HepG2 (cell line): ENCODE results near the gene DNAJB8. TPM values are rescaled to one million over a fixed set of nuclear protein-coding genes. Genes with fewer than 3 reads are reported as not detected.

Source experiments
- ATAC-seq: fragments of 200-7000 bp; cut with Tn5 transposase; 3 replicates; pipeline ENCODE4 v1.9.1; 2020; ENCODE audit warnings: mild to moderate bottlenecking, moderate library complexity
- BruUV-seq: library from RNA; stranded (reverse); fragments of 400-500 nt; replicated peaks from 2 replicates; lab custom pipeline; 2021; lab: Mats Ljungman, UMichigan
- CTCF ChIA-PET: fragments of 300-600 bp; formaldehyde crosslinking; extraction: SDS; loops from one replicate; lab custom pipeline; 2021; ENCODE audit warnings: low total read pairs, inconsistent platforms, low intra/inter-chr PET ratio; lab: Yijun Ruan, JAX
- POLR2A ChIA-PET: fragments of 350-600 bp; sonication (Branson Sonifier 250); formaldehyde crosslinking; loops from one replicate; lab custom pipeline; 2020; ENCODE audit warnings: antibody characterized with exemption, inconsistent platforms; lab: Yijun Ruan, JAX
- DNase-seq: peaks from one replicate; pipeline ENCODE4 v3.0.0-alpha.2; 2015; ENCODE audit warnings: low spot score
- FAIRE-seq: peaks from 3 replicates; lab custom pipeline; 2011; peaks lifted over from hg19 to GRCh38; lab: Jason Lieb, UNC
- H2AFZ ChIP-seq: one replicate; pipeline ENCODE4 v1.6.1; 2011; ENCODE audit warnings: low read length, inconsistent platforms
- H3K27ac ChIP-seq: fragments of 300-600 bp; 3 replicates; pipeline ENCODE4 v1.8.0; 2011; ENCODE audit warnings: mixed run types, mild to moderate bottlenecking, mixed read lengths, low read length, inconsistent platforms; ENCODE audit not compliant: insufficient read depth; ENCODE audit errors: extremely low read length
- H3K27me3 ChIP-seq, 2 experiments: fragments of 200-600 bp in 1 of 2; 2 replicates in 1 of 2; 3 replicates in 1 of 2; pipeline versions ENCODE4 v1.6.0 to v1.8.0; 2011; ENCODE audit warnings: low read length in 2 of 2, mild to moderate bottlenecking in 2 of 2, moderate library complexity in 2 of 2, inconsistent platforms in 1 of 2; ENCODE audit not compliant: insufficient read depth in 2 of 2, control insufficient read depth in 1 of 2
- H3K36me3 ChIP-seq, 2 experiments: fragments of 200-600 bp in 1 of 2; replicated peaks in 1 of 2; 2 replicates in 1 of 2; 3 replicates in 1 of 2; pipeline versions ENCODE4 v1.5.1 to v1.8.0; 2011; ENCODE audit warnings: low read length in 2 of 2, inconsistent platforms in 1 of 2; ENCODE audit not compliant: insufficient read depth in 2 of 2, control insufficient read depth in 1 of 2
- H3K4me1 ChIP-seq: 2 replicates; pipeline ENCODE4 v1.5.1; 2012; ENCODE audit warnings: low read length, inconsistent platforms; ENCODE audit not compliant: insufficient read depth
- H3K4me2 ChIP-seq: 2 replicates; pipeline ENCODE4 v1.6.0; 2011; ENCODE audit warnings: low read depth, low read length, inconsistent platforms
- H3K4me3 ChIP-seq, 3 experiments: fragments of 200-600 bp in 1 of 3; sonication (generic), shearing (Covaris generic) in 1 of 3; replicated peaks in 1 of 3; 2 replicates each; pipeline ENCODE4 v1.5.1; 2011 to 2016; ENCODE audit warnings: low read length in 3 of 3, inconsistent platforms in 2 of 3, low read depth in 2 of 3, mild to moderate bottlenecking in 2 of 3, control low read depth in 1 of 3, mixed read lengths in 1 of 3; ENCODE audit not compliant: insufficient read depth in 1 of 3
- H3K79me2 ChIP-seq: one replicate; pipeline ENCODE4 v1.6.1; 2011; ENCODE audit warnings: low read length, inconsistent platforms; ENCODE audit not compliant: insufficient read depth
- H3K9ac ChIP-seq: 2 replicates; pipeline ENCODE4 v1.6.0; 2011; ENCODE audit warnings: mild to moderate bottlenecking, low read depth, low read length, inconsistent platforms; ENCODE audit not compliant: insufficient read depth
- H3K9me3 ChIP-seq: 2 replicates; pipeline ENCODE4 v1.5.1; 2012; ENCODE audit warnings: mild to moderate bottlenecking, low read length
- H4K20me1 ChIP-seq: 2 replicates; pipeline ENCODE4 v1.6.0; 2011; ENCODE audit warnings: inconsistent platforms, mild to moderate bottlenecking, low read length, moderate library complexity; ENCODE audit not compliant: insufficient read depth
- CREB1 ChIP-seq, 2 experiments: fragments of 450-650 bp in 1 of 2; IDR thresholded peaks; 2 replicates each; pipeline ENCODE4 v1.6.1; 2016 to 2017; ENCODE audit warnings: control low read depth in 1 of 2, mild to moderate bottlenecking in 1 of 2, missing compliant biosample characterization in 1 of 2, missing genetic modification characterization in 1 of 2
- MATR3 ChIP-seq: sonication (generic); formaldehyde crosslinking; IDR thresholded peaks from 2 replicates; pipeline ENCODE4 v1.4.0; 2020; ENCODE audit warnings: missing genetic modification reagents
- RBAK ChIP-seq: sonication (generic); formaldehyde crosslinking; IDR thresholded peaks from 2 replicates; pipeline ENCODE4 v1.5.1; 2020; ENCODE audit warnings: mild to moderate bottlenecking, missing genetic modification reagents
- YY1 ChIP-seq: IDR thresholded peaks from 2 replicates; pipeline ENCODE4 v1.6.1; 2011; ENCODE audit warnings: low read length, low read depth, moderate library complexity, mild to moderate bottlenecking; ENCODE audit not compliant: insufficient read depth, insufficient replicate concordance
- WGBS: methylation state at CpG from one replicate; pipeline ENCODE4 v1.1.6; 2017; ENCODE audit warnings: low lambda C conversion rate; 5-methylcytosine and 5-hydroxymethylcytosine counted together
- in situ Hi-C: cut with HindIII; loops from 2 replicates; pipeline ENCODE4 v1.10.0; 2017; ENCODE audit warnings: low pct_unique_long_range_greater_than_20kb; ENCODE audit not compliant: extremely low pct_ligation_motif_present
- intact Hi-C: fragments of 100-400 bp; cut with micrococcal nuclease; formaldehyde crosslinking; loops from one replicate; pipeline ENCODE4 v1.10.0; 2022; ENCODE audit not compliant: unreplicated experiment
- polyA plus RNA-seq, 8 experiments: library from polyadenylated mRNA; depleted of rRNA in 3 of 8; stranded (reverse) in 7 of 8; unstranded in 1 of 8; fragments of >200 nt; fragmentation: Illumina TruSeq in 4 of 8; extraction: Trizol in 4 of 8; gene quantifications; 2 replicates each; pipeline versions ENCODE4 v1.2.1 to v1.2.3, GENCODE V29; 2011 to 2016; ENCODE audit warnings: low read depth in 4 of 8, missing spikeins in 1 of 8, mixed read lengths in 1 of 8; ENCODE audit not compliant: insufficient read depth in 1 of 8
- total RNA-seq, 5 experiments: library from RNA; depleted of rRNA; stranded (reverse); fragments of >200 nt; fragmentation: Illumina TruSeq; extraction: Trizol; gene quantifications; 2 replicates each; pipeline ENCODE4 v1.2.3, GENCODE V29; 2016; ENCODE audit warnings: low read depth in 1 of 5
- TF ChIP-seq, protein P1 (sequence below): sonication (generic); formaldehyde crosslinking; conservative IDR thresholded peaks from 2 replicates; pipeline ENCODE4 v1.8.0; 2022; ENCODE audit warnings: missing genetic modification reagents

The DNAJB8 gene
- total and polyA plus RNA-seq, 2 of the 13 experiments (the other 11 are each of a cell fraction or from before 2014, with no cell fraction given): not detected

DNA sequence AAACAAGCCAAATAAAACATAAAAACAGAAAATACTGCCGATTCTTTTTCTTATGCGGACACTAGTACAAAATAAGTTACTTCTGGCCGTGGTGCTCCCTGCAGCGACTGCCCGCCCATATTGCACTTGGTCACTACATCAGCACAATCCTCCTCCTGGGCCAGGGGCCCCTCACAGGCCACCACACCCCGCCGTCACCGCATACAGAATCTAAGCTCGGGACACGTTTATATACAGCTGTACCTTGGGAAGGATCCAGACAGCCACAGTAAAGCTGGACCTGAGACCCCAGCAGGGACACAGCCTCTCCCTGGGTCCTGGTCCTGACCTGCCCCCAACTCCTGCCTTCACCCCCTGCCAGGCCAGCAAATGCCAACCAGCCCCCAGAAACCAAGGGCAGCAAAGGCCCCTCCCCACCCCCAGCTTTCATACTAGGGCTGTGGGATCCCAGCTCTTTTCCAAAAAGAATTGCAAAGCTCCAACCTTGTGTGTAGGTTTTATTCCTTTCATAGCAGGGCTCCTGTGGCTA, 12.9 kb upstream of the DNAJB8 start (continued):
- TF ChIP-seq, protein P1, sequence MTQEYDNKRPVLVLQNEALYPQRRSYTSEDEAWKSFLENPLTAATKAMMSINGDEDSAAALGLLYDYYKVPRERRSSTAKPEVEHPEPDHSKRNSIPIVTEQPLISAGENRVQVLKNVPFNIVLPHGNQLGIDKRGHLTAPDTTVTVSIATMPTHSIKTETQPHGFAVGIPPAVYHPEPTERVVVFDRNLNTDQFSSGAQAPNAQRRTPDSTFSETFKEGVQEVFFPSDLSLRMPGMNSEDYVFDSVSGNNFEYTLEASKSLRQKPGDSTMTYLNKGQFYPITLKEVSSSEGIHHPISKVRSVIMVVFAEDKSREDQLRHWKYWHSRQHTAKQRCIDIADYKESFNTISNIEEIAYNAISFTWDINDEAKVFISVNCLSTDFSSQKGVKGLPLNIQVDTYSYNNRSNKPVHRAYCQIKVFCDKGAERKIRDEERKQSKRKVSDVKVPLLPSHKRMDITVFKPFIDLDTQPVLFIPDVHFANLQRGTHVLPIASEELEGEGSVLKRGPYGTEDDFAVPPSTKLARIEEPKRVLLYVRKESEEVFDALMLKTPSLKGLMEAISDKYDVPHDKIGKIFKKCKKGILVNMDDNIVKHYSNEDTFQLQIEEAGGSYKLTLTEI (CRISPR knock-in tag): no peak
- TF ChIP-seq MATR3 (CRISPR knock-in tag) (no peak), RBAK (CRISPR knock-in tag) (no peak)

DNA sequence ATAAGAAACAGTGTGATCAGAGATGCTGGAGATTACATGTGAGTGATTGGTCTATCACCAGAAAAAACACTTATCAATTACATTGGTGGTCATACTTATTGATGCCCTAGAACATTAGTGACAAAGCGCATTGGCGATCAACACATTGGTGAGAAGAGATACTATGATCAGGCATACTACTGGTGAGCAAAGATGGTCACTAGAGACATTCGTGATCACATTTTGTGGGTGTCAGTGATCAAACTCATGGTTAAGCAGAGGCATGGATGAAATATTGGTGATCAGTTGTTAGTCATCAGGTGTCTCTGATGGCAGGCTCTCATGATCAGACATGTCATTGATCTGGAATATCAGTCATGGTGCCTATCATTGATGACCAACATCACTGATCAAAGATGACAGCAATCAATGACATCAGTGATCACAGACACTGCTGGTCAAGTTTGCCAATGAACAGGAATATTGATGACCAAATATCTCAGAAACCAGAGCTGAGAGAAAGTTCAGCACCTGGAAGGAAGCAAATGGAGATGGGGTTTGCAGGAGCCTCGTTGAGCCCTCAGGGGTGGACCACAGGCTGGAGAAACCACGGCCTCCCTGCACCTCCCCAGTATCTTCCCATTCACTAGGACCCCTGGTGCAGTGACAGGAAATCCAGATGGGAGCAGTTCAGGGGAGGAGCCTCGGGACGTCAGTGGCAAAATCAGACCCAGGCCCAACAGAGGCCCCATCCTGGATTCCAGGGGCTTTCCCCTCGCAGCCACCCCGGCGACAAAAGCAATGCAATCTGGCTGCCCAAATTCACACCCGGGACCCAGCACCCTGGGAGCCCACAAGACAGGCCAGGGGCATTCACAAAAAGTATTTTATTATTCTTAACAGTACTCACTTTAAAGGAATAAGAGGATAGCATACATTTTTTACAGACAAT, 12.2 kb upstream of the DNAJB8 start:
- in situ Hi-C loops (no loop called here), intact Hi-C loops (no loop called here)
- 79% methylated on average over 9 of the region's 11 CpGs for WGBS
- TF ChIP-seq YY1 (no peak), CREB1 (IDR thresholded peaks at IDR 0.05) (peak; percentile 78), CREB1 (CRISPR knock-in tag; IDR thresholded peaks at IDR 0.05) (no peak)
- Histone ChIP-seq H3K27ac (no peak overlapping the region), H3K27me3 (peaks cover under 1 to 29% of the 10 kb centered on the region in 2 experiments; a peak in 3 of 5 replicates), H3K36me3 (peaks cover 2 to 32% of the 10 kb centered on the region in 2 experiments; a peak in 3 of 5 replicates), H4K20me1 (no peaks in the 10 kb centered on the region), H3K79me2 (no peaks in the 10 kb centered on the region), H3K4me1 (no peaks in the 10 kb centered on the region), H3K9ac (no peak overlapping the region), H3K9me3 (no peaks in the 10 kb centered on the region), H2AFZ (no peak overlapping the region), H3K4me2 (no peak overlapping the region), H3K4me3 (no peak overlapping the region)
- BruUV-seq: no TSS peak
- CTCF ChIA-PET: no interaction called here
- FAIRE-seq (no peak), DNase-seq (no peak), ATAC-seq (no peak)
- POLR2A ChIA-PET: no interaction called here
